Measurements from ENCODE around the gene PDE4B.

Gene PDE4B

DNA sequence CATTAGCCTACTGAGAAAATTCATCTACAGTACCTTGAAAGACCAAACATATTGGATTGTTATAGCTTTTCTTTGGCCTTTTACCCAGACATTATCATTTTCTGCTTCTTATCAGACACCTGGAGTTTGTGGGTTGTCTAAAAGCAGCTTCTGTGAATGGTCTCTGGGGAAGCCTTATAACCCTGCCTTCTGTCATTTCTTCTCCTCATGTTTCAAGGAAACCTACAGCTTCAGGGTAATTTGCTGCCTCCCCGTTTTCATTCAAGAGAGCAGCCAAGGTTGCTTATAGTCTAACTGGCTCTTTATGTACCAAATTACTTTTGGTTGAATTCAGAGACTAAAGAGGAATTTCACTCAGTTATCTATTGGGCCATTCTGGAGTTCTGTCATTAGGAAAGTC is 453.0 kb downstream of the PDE4B start:
- DNase-seq: no peak

DNA sequence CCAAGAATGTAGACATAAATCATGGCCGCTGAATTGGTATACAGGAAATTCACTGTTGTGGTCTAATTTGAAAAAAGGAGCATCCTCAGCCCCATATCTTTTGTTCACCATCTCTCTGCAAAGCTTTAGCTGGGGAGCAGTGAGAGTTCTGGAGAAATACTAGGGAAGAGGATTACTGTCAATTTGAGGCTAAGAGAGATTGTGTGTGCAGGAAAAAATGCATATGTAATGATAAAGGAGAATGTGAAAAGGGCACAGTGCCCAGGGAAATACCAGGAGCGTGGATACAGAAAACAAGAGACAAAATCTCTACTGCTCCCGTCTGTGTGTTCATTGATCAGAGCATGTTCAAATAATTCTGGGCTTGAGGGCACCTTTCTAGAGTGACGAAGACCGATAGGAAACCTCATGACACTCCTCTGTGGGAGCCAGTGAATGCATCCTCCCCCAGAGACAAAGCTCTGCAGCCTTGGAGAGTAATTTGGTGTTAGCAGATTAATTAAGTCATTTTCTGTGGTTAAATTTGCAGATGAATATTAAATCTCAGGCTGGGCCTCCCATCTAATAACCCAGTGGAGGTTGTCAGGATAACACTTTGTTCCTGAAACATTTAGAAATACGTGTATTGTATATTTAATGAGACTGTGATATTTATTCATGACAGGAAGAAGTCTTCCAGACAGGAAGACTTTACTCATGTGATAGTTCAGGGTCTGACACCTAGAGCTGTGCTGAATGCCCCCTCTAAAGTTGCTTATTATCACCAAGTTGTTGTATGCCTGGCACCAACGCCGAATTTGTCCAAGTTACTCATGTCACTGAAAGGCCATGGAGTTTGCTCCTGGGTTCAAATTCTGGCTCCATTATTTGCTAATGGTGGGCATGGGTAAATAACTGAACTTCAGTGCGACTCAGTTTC is 453.9 kb downstream of the PDE4B start:
- DNase-seq: no peak

DNA sequence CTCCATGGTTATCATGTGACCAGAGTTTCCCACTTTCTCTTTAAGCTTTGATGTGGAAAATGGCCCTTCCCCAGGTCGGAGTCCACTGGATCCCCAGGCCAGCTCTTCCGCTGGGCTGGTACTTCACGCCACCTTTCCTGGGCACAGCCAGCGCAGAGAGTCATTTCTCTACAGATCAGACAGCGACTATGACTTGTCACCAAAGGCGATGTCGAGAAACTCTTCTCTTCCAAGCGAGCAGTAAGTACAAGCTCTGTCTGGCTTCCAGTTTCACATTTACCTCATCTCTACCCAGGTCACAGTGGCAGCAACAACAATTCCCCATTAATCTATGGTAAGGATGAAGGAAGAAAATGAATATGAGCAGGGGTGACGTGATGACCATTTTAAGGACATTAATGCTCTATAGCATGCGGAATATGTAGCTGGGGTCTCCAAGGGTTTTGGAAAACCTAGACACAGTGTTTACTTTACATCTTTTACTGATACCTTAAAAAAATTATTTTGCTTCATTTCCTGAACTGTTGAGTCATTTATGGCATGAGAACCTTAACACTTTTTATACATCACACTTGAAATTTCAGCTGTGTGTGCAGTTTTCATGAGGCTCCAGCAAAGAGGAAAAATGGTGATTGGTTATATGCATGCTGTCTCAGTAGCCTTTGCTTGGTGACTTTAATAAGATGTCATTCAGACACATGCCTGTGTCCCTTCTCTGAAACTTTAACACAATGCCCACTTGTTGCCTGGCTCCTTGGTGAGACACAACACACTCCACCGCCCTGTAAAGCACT is 454.9 kb downstream of the PDE4B start:
- DNase-seq: no peak

- DNase-seq: no peak
Observed at GRCh38 chr1:66248257-66248656, 455.6 kb downstream of the PDE4B start.

DNA sequence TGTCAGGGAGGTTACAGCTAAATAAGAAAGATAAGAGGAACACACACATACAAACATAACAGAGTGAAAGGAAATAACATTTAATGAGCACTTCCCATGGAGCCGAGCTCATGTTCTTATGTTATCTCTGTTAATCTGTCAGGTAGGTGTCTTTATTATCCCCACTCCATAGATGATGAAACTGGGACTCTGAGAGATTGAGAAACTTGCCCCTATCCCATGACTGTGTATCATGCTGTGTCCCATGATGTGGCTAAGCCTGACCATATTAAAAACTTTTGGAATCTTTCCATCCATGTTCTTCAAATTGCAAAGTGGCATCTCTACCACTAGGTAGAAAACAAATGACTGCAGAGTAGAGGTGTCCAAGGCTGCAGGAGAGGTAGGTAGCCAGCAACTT is 456.1 kb downstream of the PDE4B start:
- peak; percentile 52 for DNase-seq

GRCh38 chr1:66250075-66250474 is 457.4 kb downstream of the PDE4B start:
- no peak for DNase-seq

DNA sequence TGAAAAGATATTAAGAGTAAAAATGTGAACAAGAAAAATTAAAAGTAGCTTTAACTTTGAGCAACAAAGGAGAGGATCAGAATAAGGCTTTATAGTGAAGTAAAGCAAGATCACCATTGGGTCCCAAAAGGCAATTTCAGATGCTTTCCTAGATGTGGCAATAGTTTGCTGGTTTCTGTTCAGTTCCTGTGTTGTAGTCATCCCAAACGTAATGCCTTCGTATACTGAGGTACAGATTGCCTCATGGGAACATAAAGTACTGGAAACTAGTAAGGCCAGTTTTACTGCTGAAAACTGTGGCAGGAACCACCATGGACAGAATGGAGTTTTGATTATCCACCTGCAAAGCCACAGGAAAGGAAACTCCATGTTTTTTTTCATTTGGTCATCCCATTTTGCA is 457.8 kb downstream of the PDE4B start:
- peak; percentile 96 for DNase-seq

DNA sequence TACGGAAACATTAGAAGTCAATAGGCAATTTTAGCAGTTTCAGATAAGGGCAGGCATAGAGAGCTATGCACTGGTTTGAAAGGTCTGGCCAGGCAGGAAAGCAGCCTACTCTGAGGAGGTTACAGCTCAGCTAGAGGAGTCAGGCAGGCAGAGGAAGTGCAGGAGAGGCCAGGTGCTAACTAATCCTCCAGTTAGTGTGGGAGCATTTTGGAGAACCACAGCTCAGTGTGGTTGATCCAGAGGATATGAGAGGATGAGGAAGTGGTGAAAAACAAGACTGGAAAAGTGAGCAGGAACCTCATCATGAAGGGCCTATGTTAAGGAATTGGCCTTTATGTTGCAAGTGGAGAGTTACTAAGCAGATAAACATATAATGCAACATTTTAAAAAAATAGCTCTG is 458.9 kb downstream of the PDE4B start:
- peak; percentile 90 for DNase-seq

- DNase-seq: peak; percentile 88
Observed at GRCh38 chr1:66253330-66253921, 460.7 kb downstream of the PDE4B start.

DNA sequence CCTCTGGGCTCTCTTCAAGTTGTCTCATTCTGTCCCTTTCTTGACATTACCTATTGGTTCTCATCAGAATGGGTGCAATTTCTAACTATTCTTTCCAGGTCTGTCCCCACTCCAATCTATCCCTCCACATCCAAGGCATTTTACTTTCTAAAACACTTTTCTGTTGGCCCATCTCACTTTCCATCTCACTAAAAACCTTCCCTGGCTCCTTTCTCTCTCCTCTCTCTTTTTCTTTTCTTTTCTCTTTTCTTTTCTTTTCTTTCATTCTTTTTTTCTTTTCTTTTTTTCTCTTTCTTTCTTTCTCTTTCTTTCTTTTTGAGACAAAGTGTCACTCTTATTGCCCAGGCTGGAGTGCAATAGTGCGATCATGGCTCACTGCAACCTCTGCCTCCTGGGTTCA is 462.1 kb downstream of the PDE4B start:
- no peak for DNase-seq

- peak; percentile 48 for DNase-seq
Observed at GRCh38 chr1:66256629-66257572, 464.2 kb downstream of the PDE4B start.

DNA sequence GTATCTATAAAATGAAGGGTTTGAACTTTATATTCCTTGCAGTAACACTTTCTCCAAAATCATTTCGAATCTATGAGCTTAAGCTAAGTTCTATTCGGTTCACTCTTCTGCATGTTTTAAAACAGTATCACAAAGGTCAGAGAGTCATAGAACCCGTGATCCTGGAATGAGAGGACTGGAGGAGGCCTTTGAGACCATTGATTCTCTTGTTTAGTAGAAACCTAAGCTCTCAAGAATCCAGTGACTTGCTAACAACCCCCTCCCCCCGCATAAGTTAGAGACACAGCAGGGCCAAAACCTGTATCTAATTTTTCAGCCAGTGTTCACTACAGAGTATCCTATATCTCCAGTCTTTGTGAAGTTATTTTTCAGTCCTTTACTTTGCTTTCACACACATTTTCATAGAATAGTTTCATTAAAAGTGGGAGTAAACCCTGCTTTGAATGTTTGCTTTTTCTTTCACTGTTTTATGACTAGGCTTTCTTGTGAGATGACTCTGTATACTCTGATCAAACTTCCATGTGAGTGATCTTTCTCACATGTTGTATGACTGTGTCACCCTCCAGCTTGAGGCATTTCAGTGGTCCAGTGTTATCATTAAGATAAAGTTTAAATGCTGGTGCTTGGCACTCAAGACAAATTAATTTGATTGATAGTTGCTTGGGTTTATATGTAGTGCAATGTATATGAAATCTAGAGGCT is 465.9 kb downstream of the PDE4B start:
- DNase-seq: peak; percentile 66

GRCh38 chr1:66261364-66261763 is 468.7 kb downstream of the PDE4B start:
- DNase-seq: peak; percentile 70

GRCh38 chr1:66262208-66262963 is 469.7 kb downstream of the PDE4B start:
- no peak for DNase-seq

DNA sequence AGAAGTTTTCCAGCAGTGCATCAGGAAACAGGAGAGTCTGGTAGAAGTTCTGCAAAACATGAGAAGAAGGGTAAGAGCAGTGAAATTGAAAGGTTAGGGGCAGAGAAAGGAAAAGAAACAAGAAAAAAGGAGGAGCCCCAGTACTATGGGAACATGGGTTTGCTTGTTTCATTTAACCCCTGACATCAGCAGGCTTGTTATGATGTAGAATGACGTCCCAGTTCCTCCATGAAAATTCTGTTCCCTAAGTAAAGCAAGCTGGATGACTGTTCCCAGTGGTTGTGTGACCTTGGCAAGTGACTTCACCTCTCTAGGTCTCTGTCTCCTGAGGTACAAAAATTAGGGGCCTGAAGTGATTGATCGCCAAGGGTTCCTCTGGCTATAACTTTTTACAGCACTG is 472.6 kb downstream of the PDE4B start:
- DNase-seq: peak; percentile 42

DNA sequence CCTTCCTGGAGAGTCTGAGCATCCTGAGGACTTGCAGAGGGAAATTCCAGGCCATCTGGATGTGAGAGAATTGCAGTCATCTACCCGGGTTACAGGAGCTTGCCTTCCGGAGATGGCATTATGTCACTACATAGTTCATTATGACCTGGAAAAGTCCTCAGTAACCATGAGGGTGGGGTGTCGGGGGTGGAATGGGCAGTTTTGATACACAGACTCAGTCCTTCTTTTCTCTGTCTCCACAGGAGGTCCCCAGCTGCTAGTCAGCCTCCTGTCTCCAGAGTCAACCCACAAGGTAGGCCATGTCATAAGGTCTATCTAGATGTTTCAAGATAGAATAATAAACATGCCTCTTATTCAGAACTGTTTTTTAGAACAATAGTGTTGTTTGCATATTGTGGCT is 473.1 kb downstream of the PDE4B start:
- no peak for DNase-seq

GRCh38 chr1:66266350-66266749 is 473.7 kb downstream of the PDE4B start:
- DNase-seq: no peak

DNA sequence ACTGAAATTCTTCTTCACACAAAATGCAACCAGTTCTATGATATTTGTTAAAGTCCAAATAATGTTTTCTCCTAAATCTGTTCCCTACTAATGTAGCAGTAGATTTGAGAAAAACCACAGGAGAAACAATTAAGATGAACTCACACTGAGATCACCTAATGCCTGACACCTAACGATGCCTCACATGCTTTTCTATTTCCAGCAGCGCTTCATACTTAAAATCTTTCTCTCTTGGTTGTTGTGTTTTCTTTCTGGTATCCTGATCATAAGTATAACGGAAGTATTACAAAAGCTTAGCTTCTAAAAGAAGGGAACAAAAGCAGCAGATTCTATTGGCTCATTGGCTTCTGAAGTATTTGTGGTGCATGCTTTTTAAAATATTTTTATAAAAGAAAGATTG is 474.1 kb downstream of the PDE4B start:
- no peak for DNase-seq

DNA sequence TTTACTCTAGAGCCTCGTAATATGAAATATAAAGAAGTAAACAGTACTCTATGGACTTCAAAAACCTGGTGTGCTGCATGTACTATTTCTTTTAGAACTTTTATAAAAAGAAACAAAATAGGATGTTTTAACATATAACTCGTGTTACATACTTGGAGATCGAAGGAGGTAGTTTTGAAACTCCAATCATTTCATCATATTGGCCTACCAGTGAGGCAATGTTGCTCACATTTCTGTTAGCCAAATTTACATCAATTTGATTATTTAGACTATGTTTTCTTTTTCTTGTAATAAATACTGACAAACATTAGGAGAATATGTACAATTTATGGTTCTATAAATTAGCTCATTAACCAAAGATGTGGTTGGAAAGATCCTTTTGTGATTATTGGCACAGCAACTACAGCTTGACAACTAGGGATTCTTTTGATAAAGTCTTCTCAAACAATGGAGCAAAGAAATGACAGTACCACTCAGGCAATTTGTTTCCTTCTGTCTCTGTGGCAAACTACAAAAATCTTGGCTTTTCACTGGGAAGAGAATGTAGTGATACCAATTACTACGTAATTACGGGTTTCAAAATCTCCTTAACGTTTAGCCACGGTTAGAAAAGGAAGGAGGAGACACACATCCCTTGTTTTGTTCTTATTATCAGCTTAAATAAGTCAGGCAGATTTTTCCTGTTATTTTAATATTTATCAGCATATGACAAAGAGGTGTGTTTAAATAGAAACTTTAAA is 474.7 kb downstream of the PDE4B start:
- DNase-seq: peak; percentile 61

GRCh38 chr1:66269222-66269621 is 476.5 kb downstream of the PDE4B start:
- DNase-seq: no peak

Measured in inflammatory macrophage treated with lipopolysaccharide for 4 hours (primary cell).